Left lung (tissue), 10 donors: ENCODE data around the gene GRID1. TPM values are rescaled to one million over a fixed set of nuclear protein-coding genes. Genes with fewer than 3 reads are reported as not detected.

Experiments
- ATAC-seq: fragments of 200-7000 bp; cut with Tn5 transposase; one replicate; pipeline ENCODE4 v1.9.1; 2020; ENCODE audit warnings: moderate library complexity
- DNase-seq, 4 donors: peaks; one replicate each; pipeline ENCODE4 v3.0.0-alpha.2; 2013 to 2020
- H3K27ac ChIP-seq, 2 donors: fragments of 200-600 bp; sonication (generic) in 1 of 2; one replicate each; pipeline versions ENCODE4 v1.5.0 to v1.8.0; 2020 to 2021
- H3K27me3 ChIP-seq, 2 donors: fragments of 200-600 bp; sonication (generic) in 1 of 2; one replicate each; pipeline versions ENCODE4 v1.5.0 to v1.8.0; 2020 to 2021
- H3K36me3 ChIP-seq, 2 donors: fragments of 200-600 bp; sonication (generic) in 1 of 2; one replicate each; pipeline versions ENCODE4 v1.5.0 to v1.8.0; 2020 to 2021
- H3K4me1 ChIP-seq, 2 donors: fragments of 200-600 bp; one replicate each; pipeline ENCODE4 v1.8.0; 2021
- H3K4me3 ChIP-seq, 2 donors: fragments of 200-600 bp; sonication (generic) in 1 of 2; one replicate each; pipeline versions ENCODE4 v1.5.0 to v1.8.0; 2020 to 2021; ENCODE audit warnings: mild to moderate bottlenecking in 1 of 2
- H3K9me3 ChIP-seq, 2 donors: fragments of 200-600 bp; sonication (generic) in 1 of 2; one replicate each; pipeline versions ENCODE4 v1.5.0 to v1.8.0; 2020 to 2021
- intact Hi-C, 2 donors: fragments of 100-400 bp; cut with DNase I; formaldehyde crosslinking; loops; one replicate each; pipeline versions ENCODE4 v1.11.2 to v1.14.2; 2022
- polyA plus RNA-seq, 6 donors: library from polyadenylated mRNA; unstranded; fragments of 120-200 nt; gene quantifications; one replicate each; pipeline ENCODE4 v1.2.1, GENCODE V29; 2013; ENCODE audit not compliant: insufficient read length in 6 of 6
- total RNA-seq, 2 donors: library from RNA; stranded (reverse); fragmentation: NEBNext Ultra II Directional; extraction: Animal tissue kit (Norgen Biotek cat#: 25700); gene quantifications; one replicate each; pipeline ENCODE4 v1.2.1, GENCODE V29; 2021
- TF ChIP-seq, protein P1 (sequence below), 2 donors: fragments of 200-600 bp; sonication (generic) in 1 of 2; IDR thresholded peaks; one replicate each; pipeline versions ENCODE4 v1.5.0 to v1.8.0; 2021; ENCODE audit warnings: antibody characterized with exemption in 2 of 2
- donor health status: DM: no; HTN: yes; CAD: no.
- donor health status: DM: no; HTN: no; CAD: no.

GRID1 gene
- total and polyA plus RNA-seq, 8 donors: 0.81 to 2.6 (median 1.2) TPM

DNA sequence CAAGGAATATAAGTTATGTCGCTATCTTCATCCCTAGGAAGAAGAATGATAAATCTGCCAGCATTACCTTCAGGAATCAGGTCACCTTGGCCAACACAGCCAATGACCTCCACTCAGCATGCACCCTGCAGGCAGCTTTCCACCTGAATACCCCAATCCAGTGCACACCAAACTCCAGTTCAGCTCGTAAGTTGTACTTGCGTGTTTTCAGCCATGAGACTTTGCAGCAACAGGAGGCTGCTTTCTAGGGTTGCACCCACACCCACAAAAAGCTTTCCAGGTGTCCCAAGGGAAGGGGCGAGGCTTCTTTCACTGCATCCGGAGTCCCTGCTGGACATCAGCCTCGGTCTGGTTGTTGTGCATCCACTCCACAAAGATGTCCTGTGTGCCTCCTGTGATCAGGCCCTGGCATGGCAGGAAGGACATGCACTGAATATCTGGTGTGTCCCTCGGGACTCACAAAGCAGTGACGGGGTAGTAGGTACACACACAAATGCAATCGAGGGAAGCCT lies 282.9 kb downstream of the GRID1 start:
- no peak overlapping the region for H3K4me3 ChIP-seq
- DNase-seq: no peak
- no peak overlapping the region for H3K27ac ChIP-seq
- no peaks in the 10 kb centered on the region for H3K4me1 ChIP-seq
- no peaks in the 10 kb centered on the region for H3K36me3 ChIP-seq
- peaks cover 0 to 4% of the 10 kb centered on the region in 2 donors for H3K27me3 ChIP-seq
- TF ChIP-seq, protein P1, sequence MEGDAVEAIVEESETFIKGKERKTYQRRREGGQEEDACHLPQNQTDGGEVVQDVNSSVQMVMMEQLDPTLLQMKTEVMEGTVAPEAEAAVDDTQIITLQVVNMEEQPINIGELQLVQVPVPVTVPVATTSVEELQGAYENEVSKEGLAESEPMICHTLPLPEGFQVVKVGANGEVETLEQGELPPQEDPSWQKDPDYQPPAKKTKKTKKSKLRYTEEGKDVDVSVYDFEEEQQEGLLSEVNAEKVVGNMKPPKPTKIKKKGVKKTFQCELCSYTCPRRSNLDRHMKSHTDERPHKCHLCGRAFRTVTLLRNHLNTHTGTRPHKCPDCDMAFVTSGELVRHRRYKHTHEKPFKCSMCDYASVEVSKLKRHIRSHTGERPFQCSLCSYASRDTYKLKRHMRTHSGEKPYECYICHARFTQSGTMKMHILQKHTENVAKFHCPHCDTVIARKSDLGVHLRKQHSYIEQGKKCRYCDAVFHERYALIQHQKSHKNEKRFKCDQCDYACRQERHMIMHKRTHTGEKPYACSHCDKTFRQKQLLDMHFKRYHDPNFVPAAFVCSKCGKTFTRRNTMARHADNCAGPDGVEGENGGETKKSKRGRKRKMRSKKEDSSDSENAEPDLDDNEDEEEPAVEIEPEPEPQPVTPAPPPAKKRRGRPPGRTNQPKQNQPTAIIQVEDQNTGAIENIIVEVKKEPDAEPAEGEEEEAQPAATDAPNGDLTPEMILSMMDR (IDR thresholded peaks at IDR 0.05): no peak
- no peaks in the 10 kb centered on the region for H3K9me3 ChIP-seq
- intact Hi-C loops: no loop called here
- ATAC-seq: no peak

DNA sequence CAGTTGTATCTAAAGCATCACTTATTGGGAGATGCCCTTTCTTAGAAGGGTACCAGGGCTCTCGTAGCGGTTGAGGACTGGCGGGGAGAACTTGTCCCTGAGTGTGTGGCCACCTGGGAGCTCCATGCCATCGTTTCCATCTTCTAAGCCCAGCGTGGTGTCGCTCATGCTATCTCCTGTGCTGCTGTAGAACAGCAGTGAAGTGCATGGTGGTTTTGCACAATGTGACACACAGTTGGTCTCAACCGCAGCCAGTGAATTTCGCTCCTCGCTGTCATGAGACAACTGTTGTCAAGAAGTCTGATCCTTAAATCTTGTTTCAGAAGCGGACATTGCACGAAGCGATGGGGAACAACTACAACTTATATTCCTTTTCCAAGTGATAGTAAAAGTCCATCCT lies 283.4 kb downstream of the GRID1 start:
- DNase-seq (no peak), ATAC-seq (no peak)
- no peaks in the 10 kb centered on the region for H3K36me3 ChIP-seq
- H3K27me3 ChIP-seq: peaks cover 0 to 4% of the 10 kb centered on the region in 2 donors
- H3K9me3 ChIP-seq: no peaks in the 10 kb centered on the region
- H3K4me1 ChIP-seq: no peaks in the 10 kb centered on the region
- intact Hi-C loops: no loop called here
- H3K4me3 ChIP-seq: no peak overlapping the region
- TF ChIP-seq, protein P1 (IDR thresholded peaks at IDR 0.05): no peak
- no peak overlapping the region for H3K27ac ChIP-seq

DNA sequence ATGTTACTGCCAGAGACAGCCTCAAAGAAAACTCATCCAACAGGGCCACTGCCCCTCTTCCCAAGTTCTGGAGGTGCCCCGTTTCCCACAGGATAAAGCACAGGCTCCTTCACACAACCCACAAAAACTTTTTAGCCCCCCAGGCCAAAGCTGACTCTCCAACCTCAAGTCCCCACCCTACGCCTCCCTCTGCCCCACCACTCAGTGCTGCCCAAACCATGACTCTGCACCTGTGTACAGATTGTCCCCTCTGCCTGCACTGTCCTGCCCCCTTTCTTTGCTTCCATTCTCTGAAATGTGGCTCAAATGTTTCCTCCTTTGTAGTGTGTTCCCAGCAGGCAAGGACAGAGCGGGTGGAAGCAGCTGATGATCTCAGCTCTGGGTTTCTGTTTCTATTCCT lies 284.0 kb downstream of the GRID1 start:
- no peaks in the 10 kb centered on the region for H3K36me3 ChIP-seq
- H3K4me1 ChIP-seq: no peaks in the 10 kb centered on the region
- no peak overlapping the region for H3K4me3 ChIP-seq
- intact Hi-C loops: no loop called here
- H3K9me3 ChIP-seq: no peaks in the 10 kb centered on the region
- ATAC-seq (no peak), DNase-seq (no peak)
- no peak overlapping the region for H3K27ac ChIP-seq
- TF ChIP-seq, protein P1 (IDR thresholded peaks at IDR 0.05): no peak
- peaks cover 0 to 4% of the 10 kb centered on the region in 2 donors for H3K27me3 ChIP-seq

DNA sequence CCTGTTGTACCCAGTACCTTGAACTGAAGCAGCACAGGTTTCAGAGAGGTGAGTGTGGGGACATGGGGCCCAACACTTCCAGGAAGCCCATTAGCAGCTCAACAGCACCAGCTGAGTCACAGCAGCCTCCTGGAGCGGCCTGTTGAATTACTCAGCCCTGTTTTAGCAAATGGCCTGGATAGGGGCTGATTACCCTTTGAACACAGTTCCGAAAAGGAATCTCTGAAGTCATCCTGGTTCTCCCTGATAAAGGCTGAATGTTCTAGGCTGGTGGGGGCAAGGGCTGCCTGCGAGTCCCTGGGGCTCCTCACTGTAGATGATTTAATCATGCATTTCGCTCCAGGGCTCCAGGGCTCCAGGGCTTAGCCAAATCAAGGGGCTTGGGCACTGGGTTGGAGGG lies 287.5 kb downstream of the GRID1 start:
- no peak overlapping the region for H3K27ac ChIP-seq
- H3K4me1 ChIP-seq: no peaks in the 10 kb centered on the region
- TF ChIP-seq, protein P1 (IDR thresholded peaks at IDR 0.05): no peak
- no peaks in the 10 kb centered on the region for H3K9me3 ChIP-seq
- no peaks in the 10 kb centered on the region for H3K36me3 ChIP-seq
- ATAC-seq: no peak
- H3K27me3 ChIP-seq: no peaks in the 10 kb centered on the region
- no peak for DNase-seq
- intact Hi-C loops: no loop called here
- H3K4me3 ChIP-seq: no peak overlapping the region

DNA sequence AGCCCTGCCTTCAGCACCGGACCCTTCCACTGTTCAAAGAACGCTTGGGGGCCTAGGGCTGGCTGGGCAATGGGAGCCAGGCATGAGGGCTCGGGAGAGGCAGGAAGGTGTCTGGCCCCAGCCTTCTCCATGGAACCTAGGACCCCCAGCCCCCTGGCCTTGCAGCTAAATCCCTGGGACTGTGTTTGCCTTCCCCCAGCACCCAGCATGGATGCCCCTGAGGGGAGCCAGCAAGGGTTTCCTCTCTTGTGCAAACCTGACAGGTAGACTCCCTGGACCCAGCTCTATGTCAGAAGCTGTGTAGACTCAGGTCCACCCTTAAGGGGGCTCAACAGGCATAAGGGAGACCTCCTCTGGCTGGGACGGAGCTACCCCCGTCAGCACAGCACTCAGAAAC lies 288.0 kb downstream of the GRID1 start:
- no peak for ATAC-seq
- Histone ChIP-seq H3K4me3 (no peak overlapping the region), H3K4me1 (no peaks in the 10 kb centered on the region), H3K27me3 (no peaks in the 10 kb centered on the region), H3K27ac (no peak overlapping the region), H3K36me3 (no peaks in the 10 kb centered on the region), H3K9me3 (no peaks in the 10 kb centered on the region)
- DNase-seq: no peak
- TF ChIP-seq, protein P1 (IDR thresholded peaks at IDR 0.05): no peak
- intact Hi-C loops: no loop called here
